ENCODE data around the gene VASN.

The VASN gene

DNA sequence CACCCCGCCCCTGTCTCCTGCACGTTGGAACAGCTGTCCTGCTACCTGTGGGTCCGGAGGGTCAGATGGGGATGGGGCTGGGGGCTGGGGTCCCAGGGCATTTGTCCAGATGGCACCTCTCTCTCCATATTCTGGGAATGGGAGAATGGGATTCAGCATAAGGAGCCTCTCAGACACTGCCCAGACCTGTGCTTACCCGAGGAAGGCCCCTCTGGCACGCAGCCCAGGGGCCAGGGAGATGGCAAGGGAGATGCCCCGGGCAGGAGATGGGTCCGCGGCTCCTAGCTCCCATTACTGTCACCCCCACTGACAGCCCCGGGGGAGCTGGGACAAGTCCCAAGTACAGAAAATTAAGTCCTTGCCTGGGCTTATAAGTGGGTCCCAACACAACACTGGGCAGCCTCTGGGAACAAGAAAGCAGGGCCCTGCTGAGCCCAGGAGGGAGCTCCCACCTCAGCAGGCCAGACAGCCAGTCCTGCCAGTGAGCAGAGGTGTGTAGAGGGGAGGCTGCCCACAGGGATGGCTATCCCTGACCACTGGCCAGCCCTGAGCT is 1.8 kb downstream of the VASN start:
- no peak for DNase-seq

DNA sequence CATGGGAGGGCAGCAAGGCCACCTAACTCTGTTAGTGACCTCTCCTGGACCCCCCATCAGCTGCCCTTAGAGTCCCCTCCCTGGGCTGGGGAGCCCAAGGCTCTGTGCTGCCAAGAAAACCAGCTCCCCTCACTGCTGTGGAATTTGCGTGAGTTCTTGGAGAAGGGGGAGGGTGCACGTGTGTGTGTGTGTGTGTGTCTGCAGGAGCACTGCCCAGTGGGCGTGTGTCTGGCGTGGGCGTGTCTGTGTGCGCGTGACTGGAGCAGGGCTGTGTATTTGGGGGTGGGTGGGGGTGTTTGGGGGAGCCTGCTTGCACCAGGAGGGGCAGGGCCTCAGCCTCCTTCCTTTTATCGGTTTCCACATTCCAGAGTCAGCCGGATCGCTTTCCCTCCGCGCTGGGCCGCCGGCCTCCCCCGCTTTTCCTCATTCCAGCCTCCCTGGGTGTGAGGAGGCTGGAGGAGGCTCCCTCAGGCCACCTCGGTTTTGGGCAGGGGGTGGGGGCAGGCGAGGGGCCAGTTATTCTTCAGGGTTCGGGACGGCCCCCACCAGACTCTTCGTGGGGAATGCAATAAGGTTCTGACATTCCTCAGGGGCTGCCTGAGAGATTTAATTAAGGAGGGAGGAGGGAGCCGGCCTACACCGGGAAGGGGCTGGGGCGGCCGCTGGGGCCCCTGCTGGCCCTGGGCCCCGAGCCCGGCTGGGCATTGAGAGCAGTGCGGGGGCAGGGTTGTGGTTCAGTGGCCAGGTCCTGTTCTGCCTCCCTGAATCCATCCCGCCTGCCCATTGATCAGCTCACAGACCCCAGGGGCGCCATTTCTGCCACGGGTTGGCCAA is 2.5 kb downstream of the VASN start:
- DNase-seq = no peak

DNA sequence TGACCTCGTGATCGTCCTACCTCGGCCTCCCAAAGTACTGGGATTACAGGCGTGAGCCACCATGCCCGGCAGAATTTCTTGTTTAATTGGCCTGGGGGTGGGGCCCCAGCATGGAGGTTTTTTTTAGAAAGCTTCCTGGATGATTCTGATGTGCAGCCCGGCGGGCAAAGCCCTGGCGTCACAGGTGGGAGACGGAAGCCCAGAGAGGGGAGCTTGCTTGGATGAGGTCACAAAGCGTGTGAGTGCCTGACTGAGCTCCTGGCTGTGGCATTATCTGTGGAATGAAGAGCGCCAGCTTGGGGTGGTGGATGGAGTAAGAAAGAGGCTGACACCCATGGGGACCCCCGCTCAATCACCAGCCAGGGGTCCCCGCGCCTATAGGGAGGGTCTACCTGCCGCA is 4.1 kb downstream of the VASN start:
- DNase-seq = no peak

GRCh38 chr16:4376126-4376892 is 4.7 kb downstream of the VASN start:
- DNase-seq = no peak

DNA sequence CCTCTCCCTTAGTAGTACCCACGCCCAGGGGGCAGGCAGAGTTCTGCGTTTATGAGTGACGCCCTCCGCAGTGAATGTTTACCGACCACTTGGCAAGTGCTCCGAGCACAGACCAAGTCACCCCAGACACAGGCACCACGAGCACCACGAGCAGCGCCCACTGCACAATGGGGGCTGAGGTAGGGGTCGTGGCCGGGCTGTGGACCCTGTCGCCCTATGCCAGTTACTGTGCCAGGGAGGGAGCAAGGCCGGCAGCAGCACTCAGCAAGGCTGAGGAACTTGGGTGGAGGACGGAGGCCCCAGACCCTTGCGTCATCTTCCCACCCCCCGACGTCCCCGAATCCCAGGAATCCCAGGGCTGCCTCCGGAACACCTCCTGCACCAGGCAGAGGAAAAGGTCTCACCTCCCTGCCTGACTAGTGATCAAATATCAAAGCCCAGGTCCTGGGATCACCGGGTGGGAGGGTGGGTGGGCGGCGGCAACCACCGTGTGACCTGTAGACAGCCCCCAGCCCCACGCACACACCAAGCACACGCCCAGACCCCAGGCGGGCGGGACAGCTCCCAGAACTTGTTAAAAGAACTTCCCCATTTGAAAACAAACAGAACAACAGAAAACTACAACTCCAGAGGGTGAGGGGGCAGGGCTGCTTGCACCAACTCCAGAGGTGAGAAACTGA is 5.4 kb downstream of the VASN start:
- DNase-seq = no peak

- no peak for DNase-seq
These were observed 6.0 kb downstream of the VASN start for GRCh38 chr16:4377573-4378154.

- DNase-seq = no peak
These were observed 6.6 kb downstream of the VASN start for GRCh38 chr16:4378161-4378666.

GRCh38 chr16:4378999-4379690 is 7.5 kb downstream of the VASN start:
- no peak for DNase-seq

- no peak for DNase-seq
These were observed 8.7 kb downstream of the VASN start for GRCh38 chr16:4380119-4381063.

DNA sequence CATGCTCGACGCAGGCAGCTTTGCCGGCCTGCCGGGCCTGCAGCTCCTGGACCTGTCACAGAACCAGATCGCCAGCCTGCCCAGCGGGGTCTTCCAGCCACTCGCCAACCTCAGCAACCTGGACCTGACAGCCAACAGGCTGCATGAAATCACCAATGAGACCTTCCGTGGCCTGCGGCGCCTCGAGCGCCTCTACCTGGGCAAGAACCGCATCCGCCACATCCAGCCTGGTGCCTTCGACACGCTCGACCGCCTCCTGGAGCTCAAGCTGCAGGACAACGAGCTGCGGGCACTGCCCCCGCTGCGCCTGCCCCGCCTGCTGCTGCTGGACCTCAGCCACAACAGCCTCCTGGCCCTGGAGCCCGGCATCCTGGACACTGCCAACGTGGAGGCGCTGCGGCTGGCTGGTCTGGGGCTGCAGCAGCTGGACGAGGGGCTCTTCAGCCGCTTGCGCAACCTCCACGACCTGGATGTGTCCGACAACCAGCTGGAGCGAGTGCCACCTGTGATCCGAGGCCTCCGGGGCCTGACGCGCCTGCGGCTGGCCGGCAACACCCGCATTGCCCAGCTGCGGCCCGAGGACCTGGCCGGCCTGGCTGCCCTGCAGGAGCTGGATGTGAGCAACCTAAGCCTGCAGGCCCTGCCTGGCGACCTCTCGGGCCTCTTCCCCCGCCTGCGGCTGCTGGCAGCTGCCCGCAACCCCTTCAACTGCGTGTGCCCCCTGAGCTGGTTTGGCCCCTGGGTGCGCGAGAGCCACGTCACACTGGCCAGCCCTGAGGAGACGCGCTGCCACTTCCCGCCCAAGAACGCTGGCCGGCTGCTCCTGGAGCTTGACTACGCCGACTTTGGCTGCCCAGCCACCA is 9.7 kb downstream of the VASN start:
- DNase-seq = no peak

- DNase-seq = no peak
These were observed 10.5 kb downstream of the VASN start for GRCh38 chr16:4381935-4382794.

GRCh38 chr16:4382795-4383357 is 11.2 kb downstream of the VASN start:
- no peak for DNase-seq

- no peak for DNase-seq
These were observed 12.2 kb downstream of the VASN start for GRCh38 chr16:4383591-4384444.

GRCh38 chr16:4384509-4384942 is 12.9 kb downstream of the VASN start:
- DNase-seq = no peak

- DNase-seq = no peak
These were observed 13.6 kb downstream of the VASN start for GRCh38 chr16:4385066-4385788.

DNA sequence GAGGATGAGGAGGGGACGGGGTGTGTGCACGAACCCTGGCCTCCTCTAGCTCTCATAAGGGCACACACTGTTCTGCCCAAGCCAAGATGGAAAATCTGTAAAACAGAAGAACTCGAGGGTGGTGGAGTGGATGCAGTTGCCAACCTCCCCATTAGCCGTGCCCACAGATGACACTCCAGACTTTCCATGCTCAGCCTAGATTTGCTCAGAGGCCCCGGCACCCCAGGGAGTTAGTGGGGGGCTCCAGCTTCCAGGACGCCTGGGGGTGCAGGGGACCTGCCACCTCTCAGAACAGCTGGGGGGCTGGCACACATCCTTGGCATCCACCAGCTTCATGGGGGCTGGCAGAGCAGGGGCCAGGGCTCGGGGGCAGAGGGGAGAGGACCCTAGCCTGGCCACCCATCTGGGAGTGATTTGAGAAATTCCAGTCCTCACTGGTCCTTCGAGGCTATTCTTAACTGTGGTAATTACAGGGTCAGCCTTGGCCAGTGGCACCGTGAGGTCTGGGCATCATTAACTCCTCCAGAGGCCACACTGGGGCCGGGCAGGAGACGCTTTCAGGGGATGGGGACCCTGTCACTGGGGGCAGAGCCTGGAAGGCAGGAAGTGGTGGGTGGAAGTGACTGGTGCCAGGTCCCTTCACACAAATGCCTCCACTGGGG is 14.3 kb downstream of the VASN start:
- DNase-seq = no peak
